HG03097 (cell line): ENCODE results near the gene IRF1.

Experiments used
- ATAC-seq: cut with Tn5 transposase; IDR thresholded peaks from one replicate; pipeline ENCODE4 v1.9.1; 2021; ENCODE audit not compliant: unreplicated experiment, low FRiP score

Gene IRF1

DNA sequence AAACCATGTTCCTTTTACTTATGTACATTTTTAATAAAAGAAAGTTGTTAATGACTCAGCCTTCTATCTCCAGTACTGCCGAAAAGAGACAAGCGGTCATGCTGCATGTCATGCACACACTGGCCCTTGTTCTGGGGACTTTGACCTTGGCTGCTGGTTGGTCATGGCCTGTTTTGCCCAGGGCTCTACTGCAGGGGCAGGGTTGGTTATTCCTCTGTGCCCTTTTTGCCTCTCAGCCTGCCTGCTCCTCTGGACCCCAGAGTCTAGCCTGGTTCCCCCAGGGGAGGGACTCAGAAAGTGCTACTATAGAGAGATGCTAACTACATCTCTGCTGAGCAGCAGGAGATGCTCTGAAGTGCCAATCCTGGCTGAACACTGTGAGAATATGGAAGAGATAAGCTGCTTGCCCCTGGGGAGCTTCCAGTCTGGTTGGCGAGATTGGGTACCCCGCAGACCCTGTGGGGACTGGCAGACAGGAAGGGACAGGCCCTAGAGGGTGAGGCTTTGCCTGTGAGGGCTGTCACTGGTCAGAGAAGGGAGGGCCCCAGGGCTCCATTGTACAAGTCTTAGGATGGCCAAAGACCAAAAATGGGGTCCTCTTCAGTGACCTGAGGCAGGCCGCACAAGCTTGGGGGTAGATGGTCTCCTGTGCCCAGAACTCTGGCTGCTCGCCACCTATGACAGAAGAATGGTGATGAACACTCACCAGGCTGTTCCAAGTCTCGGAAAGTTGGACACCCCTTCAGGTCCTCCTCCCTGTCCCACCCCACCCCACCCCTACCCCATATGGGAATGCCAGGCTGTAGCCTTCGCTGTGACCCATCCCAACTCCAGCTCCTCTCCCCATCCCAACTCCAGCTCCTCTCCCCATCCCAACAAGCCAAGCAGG is 14.3 kb downstream of the IRF1 start:
- ATAC-seq: no peak

DNA sequence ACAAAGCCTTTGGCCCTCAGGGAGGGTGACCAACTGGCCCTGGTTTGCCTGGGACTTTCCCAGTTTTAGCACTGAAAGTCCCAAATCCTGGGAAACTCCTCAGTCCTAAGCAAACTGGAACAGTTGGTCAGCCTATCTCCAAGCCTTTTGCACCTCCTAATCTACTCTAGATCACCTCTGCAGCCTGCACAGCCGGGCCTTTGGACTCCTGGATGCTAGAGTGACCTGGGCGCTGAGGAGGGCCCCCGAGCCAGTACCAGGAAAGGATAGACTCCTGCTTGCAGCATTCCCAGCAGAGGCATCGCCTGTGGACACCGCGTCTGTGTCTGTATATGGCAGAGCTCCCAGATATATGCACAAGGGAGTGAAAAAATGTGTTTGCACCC is 15.1 kb downstream of the IRF1 start:
- no peak for ATAC-seq

DNA sequence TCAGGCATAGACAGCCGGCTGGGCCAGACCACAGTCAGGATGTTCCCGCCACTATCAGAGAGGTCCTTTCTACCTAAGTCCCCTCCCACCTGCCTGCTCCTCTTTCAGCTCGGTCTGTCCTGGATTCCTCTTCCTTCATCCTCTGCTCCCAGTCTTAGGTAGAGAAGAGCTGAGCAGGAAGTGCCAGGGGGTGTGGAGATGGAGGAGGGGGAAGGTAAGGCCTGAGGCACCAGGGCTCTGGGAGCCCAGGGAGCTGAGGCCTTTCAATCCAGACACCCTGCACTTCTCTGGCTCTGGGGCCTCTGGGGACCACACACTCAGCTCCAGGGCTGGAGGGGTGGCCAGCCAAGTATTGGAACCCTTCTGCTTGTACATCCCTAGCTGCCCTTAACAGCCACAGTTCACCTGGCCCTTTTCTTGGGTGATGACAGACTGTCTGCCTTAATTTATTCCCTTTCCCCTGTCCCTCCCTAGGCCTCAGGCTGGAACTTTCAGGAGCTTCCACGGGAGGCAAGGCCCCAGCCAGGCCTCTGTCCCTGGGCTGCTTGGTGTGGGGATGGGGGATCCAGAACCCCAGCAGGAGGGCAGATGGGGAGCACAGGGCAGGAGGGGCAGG is 15.6 kb downstream of the IRF1 start:
- no peak for ATAC-seq

DNA sequence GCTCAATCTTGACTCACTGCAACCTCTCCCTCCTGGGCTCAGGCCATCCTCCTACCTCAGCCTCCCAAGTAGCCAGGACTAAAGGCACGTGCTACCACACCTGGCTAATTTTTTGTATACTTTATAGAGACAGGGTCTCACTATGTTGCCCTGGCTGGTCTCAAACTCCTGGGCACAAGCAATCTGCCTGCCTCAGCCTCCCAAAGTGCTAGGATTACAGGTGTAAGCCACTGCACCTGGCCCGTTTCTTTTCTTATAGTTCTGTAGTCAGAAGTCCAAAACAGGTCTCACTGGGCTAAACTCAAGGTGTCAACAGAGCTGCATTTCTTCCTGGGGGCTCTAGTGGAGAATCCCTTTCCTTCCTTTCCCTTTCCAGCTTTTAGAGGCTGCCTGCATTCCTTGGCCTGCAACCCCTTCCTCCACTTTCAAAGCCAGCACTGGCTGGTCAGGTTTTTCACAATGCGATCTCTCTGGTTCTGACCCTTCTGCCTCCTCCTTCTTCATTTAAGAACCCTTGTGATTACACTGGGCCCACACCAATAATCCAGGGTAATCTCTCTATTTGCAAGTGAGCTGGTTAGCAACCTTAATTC is 16.3 kb downstream of the IRF1 start:
- no peak for ATAC-seq

DNA sequence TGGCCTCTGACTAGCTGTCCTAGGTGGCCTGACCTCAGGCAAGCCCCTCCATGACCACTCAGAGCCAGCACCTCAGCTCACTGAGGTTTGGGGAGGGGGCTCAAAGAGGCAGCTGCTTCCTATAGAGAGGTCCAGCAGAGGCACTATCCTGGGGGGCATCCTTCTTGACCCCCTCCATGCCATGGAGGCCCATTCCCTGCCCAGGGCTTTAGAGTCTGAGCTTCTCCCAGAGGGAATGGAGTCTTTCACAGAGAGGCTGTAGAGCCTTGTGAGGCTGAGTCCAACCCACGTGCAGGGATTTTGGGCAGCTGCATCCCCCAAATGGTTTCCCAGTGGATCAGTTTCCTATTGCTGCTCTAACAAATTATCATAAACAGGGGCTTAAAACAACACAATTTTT is 16.9 kb downstream of the IRF1 start:
- ATAC-seq: no peak

DNA sequence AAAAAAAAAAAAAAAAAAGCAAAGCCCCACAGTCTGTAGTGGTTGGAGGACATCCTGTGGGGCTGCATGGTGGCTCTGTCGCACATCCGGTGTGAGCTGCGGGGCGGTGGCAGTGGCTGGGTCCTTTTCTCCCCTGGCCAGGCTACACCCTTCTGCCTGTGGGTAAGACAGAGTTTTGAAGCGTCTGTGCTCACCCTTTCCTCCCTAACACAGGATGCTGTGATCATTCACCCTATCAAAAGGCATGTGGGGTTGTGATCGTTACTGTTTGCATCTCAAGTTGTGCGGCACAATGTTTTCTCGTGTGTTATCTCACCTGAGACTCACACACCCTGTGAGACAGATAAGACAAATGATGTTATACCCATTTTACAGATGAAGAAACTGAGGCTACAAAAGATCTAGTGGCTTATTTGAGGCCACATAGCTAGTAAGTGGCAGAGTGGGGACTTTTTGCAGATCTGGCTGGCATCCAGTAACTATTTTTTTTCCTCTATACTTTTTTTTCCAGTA is 17.5 kb downstream of the IRF1 start:
- no peak for ATAC-seq

DNA sequence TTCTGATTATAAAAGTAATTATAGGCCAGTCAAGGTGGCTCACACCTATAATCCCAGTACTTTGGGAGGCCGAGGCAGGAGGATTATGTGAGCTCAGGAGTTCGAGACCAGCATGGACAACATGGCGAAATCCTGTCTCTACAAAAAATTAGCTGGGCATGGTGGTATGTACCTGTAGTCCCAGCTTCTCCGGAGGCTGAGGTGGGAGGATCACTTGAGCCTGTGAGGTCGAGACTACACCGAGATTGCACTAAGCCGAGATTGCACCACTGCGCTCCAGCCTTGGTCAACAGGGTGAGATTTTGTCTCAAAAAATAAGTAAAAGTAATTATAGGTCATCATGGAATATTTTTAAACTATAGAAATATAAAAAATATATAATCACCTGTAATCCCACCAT is 18.1 kb downstream of the IRF1 start:
- no peak for ATAC-seq

DNA sequence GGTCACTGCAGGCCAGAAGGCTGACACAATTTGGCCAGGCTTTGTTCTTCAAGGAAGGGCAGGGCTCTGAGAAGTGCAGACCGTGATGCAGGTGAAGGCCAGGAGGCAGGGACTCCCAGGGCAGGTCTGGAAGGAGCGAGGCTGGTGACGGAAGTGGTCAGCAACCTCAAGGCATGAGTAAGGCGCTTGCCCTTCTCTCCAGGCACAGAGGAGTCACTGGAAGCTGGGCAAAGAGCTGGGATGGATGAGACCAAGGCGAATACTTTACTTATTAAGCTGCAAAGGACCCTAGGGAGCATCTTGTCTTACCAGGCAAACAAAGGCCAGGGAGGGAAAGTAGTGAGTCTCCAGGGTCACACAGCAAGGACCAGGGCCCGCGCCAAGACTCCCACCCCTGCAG is 18.6 kb downstream of the IRF1 start:
- ATAC-seq: no peak

DNA sequence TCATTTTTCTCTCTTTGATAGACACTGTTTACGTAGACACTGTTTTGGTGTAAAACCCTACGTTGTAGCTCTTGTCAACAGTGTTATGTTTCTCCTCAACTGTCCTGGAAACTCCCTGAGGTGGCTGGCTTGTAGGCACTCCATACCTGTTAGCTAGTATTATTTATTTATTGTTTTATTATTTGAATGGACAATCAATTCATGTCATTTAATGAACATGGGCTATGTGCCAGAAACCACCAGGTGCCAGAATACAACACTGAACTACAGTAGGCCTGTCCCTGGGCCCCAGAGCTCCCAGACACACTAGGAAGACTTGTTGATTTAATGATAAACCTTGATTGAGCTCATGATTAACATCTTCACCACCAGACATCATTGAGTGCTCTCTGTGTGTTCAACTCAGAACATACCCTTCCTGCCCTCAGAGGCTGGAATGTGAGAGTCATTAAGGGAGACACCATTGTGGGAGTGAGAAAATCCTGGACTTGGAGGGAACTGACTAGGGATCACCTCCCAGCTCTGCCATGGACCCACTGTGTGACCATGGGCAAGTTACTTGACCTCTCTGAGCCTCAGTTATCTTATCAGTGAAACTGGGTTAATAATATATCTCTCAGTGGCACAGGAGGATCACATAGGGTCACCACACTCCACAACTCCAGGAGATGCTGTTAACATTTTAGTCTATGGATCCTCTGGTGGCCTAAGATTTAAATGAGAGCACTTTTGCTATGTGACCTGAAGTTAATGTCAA is 19.2 kb downstream of the IRF1 start:
- no peak for ATAC-seq

DNA sequence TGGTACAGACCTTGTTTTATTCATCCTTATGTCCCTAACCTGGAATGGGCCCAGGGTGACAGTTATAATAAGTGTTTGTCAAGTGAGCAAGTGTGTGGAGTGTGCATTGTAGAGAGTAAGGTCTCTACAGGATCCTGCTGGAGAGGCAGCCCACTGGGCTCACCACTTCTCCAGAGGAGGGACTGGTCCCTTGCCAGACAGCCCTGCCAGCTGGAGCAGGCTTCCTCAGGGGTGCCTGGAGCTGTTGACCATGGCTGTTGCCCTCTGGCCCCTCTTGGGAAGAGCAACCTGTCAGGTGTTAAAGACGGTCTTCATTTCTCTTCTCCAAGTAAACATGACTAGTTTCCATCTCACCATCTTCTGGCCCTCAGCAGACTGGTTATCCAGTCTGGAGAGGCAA is 20.0 kb downstream of the IRF1 start:
- ATAC-seq: no peak

DNA sequence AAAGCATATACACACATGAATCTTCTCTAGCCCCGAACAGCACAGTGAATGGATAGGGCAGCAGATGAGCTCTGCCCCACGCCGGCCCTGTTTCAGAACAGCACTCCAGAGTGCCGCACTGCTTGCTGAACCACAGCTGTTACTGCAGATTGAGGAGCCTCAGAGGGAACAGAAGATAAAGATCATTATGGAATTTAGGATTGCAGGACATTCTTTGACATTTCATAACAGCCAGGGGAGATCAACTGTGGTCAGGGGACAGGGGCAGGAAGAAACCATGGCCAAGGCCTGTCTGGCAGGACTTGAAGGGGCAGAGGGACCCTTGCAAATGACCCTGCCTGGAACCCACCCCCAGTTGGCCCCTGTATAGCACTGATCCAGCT is 20.6 kb downstream of the IRF1 start:
- ATAC-seq: no peak

DNA sequence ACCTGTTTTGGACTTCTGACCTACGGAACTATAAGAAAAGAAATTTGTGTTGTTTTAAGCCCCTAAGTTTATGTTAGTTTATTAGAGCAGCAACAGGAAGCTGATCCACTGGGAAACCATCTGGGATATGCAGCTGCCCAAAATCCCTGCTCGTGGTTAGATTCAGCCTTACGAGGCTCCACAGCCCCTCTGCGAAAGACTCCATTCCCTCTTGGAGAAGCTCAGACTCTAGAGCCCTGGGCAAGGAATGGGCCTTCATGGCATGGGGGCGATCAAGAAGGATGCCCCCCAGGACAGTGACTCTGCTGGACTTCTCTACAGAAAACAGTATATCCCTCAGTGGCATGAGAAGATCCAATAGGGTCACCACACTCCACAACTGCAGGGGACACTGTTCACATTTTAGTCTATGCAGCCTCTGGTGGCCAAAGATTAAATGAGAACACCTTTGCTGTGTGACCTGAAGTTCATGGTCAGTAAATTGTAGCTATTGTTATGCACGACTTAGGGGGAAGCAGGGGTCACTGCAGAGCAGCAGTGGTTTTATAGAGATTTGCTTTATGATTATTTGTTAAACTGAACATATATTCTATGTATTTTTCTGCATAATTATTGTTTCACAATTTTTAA is 21.1 kb downstream of the IRF1 start:
- ATAC-seq: no peak

DNA sequence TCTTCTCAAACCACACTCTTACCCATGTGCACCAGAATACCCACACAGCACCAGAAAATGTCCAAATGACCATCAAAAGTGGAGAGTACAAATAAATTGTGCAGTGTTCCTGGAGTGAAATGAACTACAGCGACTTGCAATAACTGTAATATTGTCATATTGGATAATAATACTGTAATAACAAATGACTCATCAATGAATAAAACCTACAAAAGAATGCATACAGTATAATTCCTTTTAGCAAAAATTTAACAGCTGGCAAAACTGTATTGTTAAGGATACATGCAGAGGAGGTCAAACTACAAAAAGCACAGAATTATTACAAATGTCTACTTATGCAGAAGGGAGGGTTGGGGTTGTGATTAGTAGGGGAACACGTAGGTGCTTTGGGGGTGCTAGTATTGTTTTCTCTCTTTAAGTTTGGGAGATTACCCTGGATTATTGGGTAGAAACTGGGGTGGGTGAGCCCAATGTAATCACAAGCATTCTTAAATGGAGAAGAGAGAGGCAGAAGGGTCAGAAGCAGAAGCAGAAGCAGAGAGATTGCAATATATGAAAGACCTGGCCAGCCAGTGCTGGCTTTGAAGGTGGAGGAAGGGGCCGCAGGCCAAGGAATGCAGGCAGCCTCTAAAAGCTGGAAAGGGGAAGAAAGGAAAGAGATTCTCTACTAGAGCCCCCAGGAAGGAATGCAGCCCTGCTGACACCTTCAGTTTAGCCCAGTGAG is 21.8 kb downstream of the IRF1 start:
- ATAC-seq: no peak

DNA sequence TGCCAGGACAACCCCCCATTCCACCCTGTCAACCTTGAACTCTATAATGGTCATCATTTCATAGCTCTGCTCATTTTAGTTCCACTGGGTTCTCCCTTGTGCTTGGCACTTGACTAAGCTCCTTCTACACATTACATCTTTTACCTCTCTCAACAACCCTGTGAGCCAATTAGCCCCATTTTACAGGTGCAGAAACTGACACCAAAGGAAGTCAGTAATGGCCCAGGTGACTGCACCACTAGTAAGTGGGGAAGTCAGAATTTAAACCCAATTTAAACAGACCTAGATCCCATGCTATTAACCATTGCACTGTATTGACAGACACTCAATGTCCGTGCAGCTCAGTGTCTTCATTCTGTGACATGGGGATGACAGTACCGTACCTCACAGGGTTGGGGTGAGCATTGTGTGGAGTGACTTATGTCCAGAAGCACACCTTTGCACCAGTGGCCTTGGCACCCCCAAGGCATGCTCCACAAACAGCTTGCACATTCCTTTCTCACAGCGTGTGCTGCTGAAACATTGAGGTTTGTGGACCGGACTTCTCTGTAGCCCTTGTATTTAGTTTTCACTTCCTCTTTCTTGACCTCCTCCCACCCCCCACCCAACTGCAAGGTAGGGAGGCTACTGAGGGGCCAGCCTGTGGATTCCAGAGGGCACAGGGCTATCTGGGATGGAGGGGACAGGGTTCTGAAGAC is 23.1 kb downstream of the IRF1 start:
- no peak for ATAC-seq

DNA sequence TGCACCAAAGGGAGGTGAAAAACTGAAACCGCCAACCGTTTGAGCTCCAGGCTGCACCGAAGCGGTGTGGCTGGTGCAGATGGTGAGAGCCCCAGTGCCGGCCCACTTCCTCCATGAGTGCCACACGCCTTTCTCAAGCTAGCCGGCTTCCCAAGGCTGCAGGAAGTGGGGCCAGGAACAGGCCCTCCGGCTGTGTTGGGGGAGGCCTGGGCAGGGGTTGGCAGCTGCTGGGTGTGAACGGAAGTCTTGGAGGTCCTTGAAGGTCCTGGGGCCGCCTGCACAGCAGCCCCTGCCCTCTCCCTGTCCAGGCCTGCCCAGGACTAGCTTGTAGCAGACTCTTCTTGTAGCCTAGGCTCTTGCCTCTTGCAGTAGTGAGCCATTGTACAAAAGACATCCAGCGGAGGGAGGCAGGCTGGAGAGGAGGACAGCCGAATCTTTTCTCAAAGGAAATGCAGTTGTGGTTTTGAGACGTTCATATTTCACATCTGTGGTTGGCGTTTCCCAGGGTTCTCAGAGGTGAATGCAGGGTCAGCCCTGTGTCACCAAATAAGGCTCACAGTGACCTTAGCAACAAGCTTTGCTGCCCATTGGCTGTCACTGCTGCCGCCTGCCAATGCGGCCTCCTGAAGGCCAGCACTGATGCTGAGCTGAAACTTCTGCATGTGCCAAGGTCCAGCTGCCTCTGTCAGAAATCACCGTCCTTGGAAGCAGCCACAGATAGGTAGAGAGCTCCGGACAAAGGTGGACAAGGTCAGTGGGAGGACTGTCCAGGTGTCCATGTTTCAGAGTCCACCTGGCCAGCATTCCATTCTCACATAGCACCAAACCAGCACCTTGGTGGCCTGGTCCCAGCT is 23.9 kb downstream of the IRF1 start:
- peak; percentile 52 for ATAC-seq

DNA sequence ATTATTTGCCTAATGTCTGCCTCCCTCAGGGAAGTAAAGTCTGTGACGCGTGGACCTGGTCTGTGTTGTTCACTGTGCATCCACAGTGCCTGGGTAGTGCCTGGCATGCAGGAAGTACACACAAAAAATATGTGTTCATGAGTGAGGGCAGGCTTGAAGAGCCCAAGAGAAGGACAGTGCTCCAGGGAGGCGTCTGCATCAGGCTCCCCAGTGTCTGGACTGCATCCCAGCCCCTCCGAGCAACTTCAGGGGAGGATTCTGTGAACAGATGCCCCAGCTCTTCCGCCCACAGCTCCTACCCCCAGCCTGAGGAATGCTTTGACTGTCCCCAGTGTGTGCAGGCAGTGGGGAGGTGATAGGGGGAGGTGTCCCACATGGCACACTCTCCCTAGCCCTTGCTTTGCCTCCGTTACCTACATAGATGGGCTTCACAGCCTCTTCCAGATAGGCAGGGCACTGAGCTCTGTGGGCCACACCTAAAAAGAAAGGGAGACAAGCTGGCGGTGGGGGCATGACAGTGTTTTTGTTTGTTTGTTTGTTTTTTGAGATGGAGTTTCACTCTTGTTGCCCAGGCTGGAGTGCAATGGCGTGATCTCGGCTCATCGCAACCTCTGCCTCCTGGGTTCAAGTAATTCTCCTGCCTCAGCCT is 25.4 kb downstream of the IRF1 start:
- no peak for ATAC-seq

DNA sequence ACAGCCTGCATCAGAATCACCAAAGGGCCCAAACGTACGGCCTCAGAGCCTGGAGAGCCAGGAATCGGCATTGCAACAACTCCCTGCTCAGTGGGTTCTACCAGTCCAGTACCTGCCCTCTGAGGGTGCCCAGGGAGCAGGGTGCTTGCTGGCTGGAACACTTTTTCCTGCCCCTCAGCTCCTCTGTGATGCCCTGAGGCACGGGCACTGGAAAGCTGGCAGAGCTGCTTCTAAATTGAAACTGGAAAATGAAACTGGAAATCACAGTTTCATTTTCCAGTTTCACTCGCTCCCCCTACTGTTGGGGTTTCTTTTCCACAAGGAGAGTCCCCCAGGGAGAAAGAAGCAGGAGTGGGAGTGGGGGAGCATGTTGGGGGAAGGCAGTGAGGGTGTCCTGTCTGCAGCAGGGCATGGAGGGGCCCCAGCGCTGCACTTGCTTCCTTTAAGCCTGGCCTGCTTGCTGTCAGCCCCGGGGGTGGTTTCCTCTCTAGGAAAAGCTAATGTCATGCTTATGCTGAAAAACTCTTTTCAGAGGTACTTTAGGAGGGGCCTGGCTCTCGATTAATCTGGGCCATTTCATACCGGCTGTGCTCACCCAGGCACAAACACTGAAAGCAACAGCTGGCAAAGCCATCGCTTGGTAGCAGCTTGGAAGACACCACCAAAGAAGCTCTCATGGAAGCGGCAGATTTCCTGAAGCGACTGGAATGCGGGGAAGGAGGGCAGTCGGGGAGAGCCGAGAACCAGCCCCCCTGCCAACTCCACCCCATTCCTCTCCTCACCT is 26.2 kb downstream of the IRF1 start:
- ATAC-seq: no peak
